AG09309 (cell line): ENCODE results near the gene SMIM21.

Source experiments
- DNase-seq: peaks from one replicate; pipeline ENCODE4 v3.0.0-alpha.2; 2010; ENCODE audit warnings: low read depth
- H3K4me3 ChIP-seq: 2 replicates; pipeline ENCODE4 v1.5.1; 2011; ENCODE audit warnings: mild to moderate bottlenecking, low read depth, low read length, moderate library complexity; ENCODE audit not compliant: control insufficient read depth
- TF ChIP-seq, protein P1 (sequence below): IDR thresholded peaks from 2 replicates; pipeline ENCODE4 v1.5.1; 2011; ENCODE audit warnings: mild to moderate bottlenecking, low read depth, low read length, inconsistent platforms; ENCODE audit not compliant: insufficient read depth, control insufficient read depth; ENCODE audit errors: missing control alignments

SMIM21 gene

GRCh38 chr18:75454022-75454795 is 26.7 kb upstream of the SMIM21 start:
- H3K4me3 ChIP-seq = no peak overlapping the region
- DNase-seq = no peak
- TF ChIP-seq, protein P1, sequence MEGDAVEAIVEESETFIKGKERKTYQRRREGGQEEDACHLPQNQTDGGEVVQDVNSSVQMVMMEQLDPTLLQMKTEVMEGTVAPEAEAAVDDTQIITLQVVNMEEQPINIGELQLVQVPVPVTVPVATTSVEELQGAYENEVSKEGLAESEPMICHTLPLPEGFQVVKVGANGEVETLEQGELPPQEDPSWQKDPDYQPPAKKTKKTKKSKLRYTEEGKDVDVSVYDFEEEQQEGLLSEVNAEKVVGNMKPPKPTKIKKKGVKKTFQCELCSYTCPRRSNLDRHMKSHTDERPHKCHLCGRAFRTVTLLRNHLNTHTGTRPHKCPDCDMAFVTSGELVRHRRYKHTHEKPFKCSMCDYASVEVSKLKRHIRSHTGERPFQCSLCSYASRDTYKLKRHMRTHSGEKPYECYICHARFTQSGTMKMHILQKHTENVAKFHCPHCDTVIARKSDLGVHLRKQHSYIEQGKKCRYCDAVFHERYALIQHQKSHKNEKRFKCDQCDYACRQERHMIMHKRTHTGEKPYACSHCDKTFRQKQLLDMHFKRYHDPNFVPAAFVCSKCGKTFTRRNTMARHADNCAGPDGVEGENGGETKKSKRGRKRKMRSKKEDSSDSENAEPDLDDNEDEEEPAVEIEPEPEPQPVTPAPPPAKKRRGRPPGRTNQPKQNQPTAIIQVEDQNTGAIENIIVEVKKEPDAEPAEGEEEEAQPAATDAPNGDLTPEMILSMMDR = no peak

DNA sequence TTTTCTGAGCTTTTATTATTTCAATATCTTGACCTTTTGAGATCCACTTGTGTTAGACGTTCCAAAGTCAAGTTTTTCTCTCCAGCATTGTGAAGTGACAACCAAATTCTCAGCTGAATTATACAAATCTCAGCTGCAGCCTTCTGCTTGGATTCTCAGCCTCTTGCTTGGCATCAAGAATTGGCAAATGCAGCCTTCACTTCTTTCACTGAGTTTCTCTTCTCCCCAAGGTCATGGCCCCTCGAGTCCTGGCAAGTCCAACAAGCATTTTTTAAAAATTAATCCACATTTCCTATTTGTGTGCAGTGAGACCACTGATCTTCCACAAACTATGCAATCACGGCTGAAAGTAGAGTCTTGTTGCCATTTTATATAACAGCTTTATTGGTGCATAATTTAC is 23.4 kb upstream of the SMIM21 start:
- TF ChIP-seq, protein P1 = no peak
- no peak for DNase-seq
- no peak overlapping the region for H3K4me3 ChIP-seq

DNA sequence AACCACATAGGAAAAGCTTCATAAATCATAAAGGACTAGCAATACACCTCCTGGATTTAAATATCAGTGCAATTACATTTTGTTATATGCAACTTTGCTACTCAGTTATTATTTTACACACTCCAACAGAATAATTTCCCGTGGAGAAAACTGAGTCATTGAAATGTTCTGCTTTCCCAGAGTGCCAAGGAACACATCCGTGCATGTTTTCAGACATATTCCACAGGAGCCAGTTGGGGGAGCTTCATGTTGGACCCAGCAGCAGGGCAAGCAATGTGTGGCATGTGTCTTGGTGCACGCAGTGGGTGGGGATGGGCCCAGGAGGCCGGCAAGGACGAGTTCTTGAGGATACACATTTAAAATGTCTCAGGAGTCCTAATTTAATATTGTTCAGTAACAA is 14.4 kb upstream of the SMIM21 start:
- TF ChIP-seq, protein P1 = no peak
- H3K4me3 ChIP-seq = no peak overlapping the region
- DNase-seq = no peak

DNA sequence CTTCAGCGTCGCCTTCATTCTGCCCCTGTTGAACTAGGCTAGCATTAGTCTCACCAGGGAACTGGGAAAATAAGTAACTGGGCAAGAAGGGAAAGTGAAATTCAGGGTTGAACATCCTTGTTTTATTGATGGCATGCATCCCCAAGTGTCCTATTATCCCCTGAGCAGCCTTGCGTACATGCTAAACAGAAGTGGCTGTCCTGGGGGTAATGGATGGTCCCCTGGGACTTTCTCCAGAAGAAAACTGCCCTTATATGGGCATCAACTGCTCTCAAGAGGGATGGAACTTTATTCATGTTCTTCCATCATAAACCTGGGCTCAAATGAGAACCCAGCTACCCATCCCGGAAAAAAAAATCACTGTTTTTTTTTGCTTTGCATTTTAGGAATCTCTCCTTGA is 11.8 kb upstream of the SMIM21 start:
- no peak for DNase-seq

DNA sequence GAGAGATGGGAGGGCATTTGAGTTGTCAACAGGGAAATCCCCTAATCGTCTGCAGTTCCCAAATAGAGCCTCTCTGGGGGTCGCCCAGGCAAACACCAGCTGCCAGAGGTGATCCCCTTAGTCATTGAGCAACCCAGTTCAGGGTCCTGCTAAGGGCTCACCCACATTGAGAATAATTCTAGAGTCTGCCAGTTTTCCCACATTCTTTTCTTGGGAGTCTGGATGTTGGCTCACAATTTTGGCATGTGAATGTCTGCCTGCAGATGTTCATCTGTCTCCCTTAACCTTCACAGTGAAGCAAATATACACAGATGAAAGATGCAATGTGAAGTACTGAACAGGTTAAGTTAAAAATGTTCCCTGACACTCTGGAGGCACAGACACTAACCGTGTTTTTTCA is 11.4 kb upstream of the SMIM21 start:
- H3K4me3 ChIP-seq = no peak overlapping the region
- DNase-seq = no peak
- TF ChIP-seq, protein P1 = no peak

More for the DNA sequence above, 11.8 kb upstream of the SMIM21 start:
- H3K4me3 ChIP-seq = no peak overlapping the region
- TF ChIP-seq, protein P1 = no peak

DNA sequence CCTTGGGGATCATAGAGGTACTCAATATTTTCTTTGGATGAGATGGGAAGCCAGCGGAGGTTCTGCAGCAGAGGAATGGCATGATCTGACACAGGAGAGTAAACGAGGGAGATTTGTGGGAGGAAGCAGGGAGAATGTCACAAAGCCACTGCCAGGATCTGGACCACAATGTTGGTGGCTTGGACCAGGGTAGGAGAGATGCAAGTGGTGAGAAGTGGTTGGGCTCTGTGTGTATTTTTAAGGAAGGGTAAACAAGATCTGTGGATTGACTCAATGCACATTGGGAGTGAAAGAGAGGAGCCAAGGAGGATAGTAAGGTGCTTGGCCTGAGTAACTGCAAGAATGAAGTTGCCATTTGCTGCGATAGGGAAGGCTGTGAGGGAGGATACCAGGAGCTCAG is 10.5 kb upstream of the SMIM21 start:
- no peak overlapping the region for H3K4me3 ChIP-seq
- DNase-seq = no peak
- TF ChIP-seq, protein P1 = no peak
